D721Med (cell line): ENCODE measurements around the gene HTRA3.

Source experiments
- DNase-seq: peaks from one replicate; pipeline ENCODE4 v3.0.0; 2011; ENCODE audit warnings: low spot score; ENCODE audit not compliant: insufficient read length
- FAIRE-seq: peaks from 2 replicates; lab custom pipeline; 2011; peaks lifted over from hg19 to GRCh38; lab: Jason Lieb, UNC
- CTCF ChIP-seq: IDR thresholded peaks from 2 replicates; pipeline ENCODE4 v1.5.1; 2012; ENCODE audit warnings: mild to moderate bottlenecking, control low read depth; ENCODE audit not compliant: insufficient read depth; ENCODE audit errors: missing control alignments

Gene HTRA3

GRCh38 chr4:8326206-8326605, 56.7 kb downstream of the HTRA3 start:
- no peak for DNase-seq
- no peak for TF ChIP-seq CTCF
- no peak for FAIRE-seq

- DNase-seq (no peak), FAIRE-seq (no peak)
- TF ChIP-seq CTCF, result no peak
These were observed 58.9 kb downstream of the HTRA3 start for GRCh38 chr4:8328456-8328855.

GRCh38 chr4:8328866-8329559, 59.5 kb downstream of the HTRA3 start:
- DNase-seq (no peak), FAIRE-seq (no peak)
- no peak for TF ChIP-seq CTCF

GRCh38 chr4:8329560-8329858, 60.0 kb downstream of the HTRA3 start:
- FAIRE-seq (no peak), DNase-seq (no peak)
- TF ChIP-seq CTCF, result no peak

- DNase-seq, result no peak
- no peak for TF ChIP-seq CTCF
- no peak for FAIRE-seq
These were observed 60.6 kb downstream of the HTRA3 start for GRCh38 chr4:8329859-8330761.

- DNase-seq (no peak), FAIRE-seq (no peak)
- no peak for TF ChIP-seq CTCF
These were observed 61.4 kb downstream of the HTRA3 start for GRCh38 chr4:8330821-8331574.
